Measurements from ENCODE around the gene AFMID. TPM values are rescaled to one million over a fixed set of nuclear protein-coding genes. Genes with fewer than 3 reads are reported as not detected.
A peak's percentile ranks its signal among the peaks of the same experiment; 100 is the strongest.

Gene AFMID
- total and polyA plus RNA-seq, 2 of the 8 experiments (the other 6 are each of a cell fraction or from before 2014, with no cell fraction given): 49.0 to 53.0 TPM

DNA sequence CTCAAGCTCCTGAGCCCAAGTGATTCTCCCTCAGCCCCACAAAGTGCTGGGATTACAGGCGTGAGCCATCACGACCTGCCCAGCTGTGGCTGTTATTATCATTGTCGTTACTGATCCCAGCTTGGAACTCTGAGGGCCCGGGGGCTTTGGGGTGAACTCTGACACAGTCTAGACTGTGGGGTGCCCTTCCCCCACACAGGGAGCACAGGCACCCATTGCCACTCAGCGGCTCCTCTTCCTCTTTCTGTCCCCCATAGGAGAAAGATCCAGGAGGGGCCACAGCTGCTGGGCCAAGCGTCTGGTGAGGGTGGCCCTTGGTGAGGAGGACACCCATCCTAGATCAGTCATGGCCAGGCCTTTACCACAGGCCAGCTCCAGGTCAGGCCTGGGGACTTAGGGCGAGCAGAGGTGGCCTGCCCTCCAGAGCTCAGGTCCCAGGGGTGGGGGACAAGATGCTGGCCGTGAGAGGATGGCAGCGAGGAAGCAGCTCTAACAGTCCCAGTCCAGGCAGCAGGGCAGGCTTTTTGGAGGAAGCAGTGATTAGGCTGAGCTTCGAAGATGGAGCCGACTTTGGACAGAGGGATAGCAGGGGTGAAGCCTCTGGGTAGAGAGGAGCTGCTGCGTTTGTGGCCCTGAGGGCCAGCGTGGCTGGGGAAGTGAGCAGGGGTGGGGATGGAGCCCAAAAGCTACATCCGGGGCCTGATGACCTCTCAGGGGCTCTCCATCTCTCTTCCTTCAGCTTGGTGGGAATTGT lies 69.0 kb downstream of the AFMID start:
- POLR2A ChIA-PET (ENCODE audit: partially characterized antibody): interaction anchor here (1.0 to 4.0 kb wide), 5 partner anchors 11 to 70 kb away, joined by 4 to 23 read pairs (median 5); partner anchors contain the start of genes AFMID and TK1
- no peak overlapping the region for H3K4ac ChIP-seq (replicated peaks; ENCODE audit: insufficient read length, low read depth, low read length)
- no peak overlapping the region for H3K23ac ChIP-seq (ENCODE audit: insufficient read length)
- no peaks in the 10 kb centered on the region for H3K79me2 ChIP-seq (ENCODE audit: control insufficient read depth in 1 of 2, insufficient read depth in 2 of 2, low read length in 2 of 2)
- CTCF ChIA-PET (ENCODE audit: partially characterized antibody): interaction anchor here (0.6 to 3.3 kb wide), 17 partner anchors 8 to 237 kb away, joined by 3 to 15 read pairs (median 4); no protein-coding TSS in a partner anchor
- 90% methylated on average over 14 of the region's 14 CpGs; no CpG with 5 or more reads in 1 of the 2 experiments for WGBS, 2 experiments (ENCODE audit: extremely low coverage in 1 of 2, insufficient coverage in 1 of 2, insufficient read length in 1 of 2, insufficient replicate concordance in 2 of 2, low coverage in 1 of 2, low lambda C conversion rate in 2 of 2, missing lambda C conversion rate in 1 of 2)
- no peak overlapping the region for H2AFZ ChIP-seq (ENCODE audit: low read length)
- DNase-seq (ENCODE audit: low read depth in 1 of 2, low spot score in 2 of 2) (no peak), FAIRE-seq (no peak)
- H3K27me3 ChIP-seq (replicated peaks in 1 of 4; ENCODE audit: control insufficient read depth in 3 of 4, extremely low read depth in 1 of 4, insufficient read depth in 3 of 4, low read length in 3 of 4): no peaks in the 10 kb centered on the region
- H2BK12ac ChIP-seq (ENCODE audit: low read depth, low read length): peak overlapping the region; percentile 80; the same call in 1 of the 2 replicates
- no peak for TF ChIP-seq RBBP5 (IDR thresholded peaks at IDR 0.05; ENCODE audit: borderline replicate concordance, low read depth, low read length)
- TF ChIP-seq POLR2AphosphoS5 (IDR thresholded peaks at IDR 0.05; ENCODE audit: low read depth, low read length): no peak
- TF ChIP-seq SIN3A (conservative IDR thresholded peaks at IDR 0.05 in 1 of 2, IDR thresholded peaks at IDR 0.05 in 1 of 2; ENCODE audit: low read depth in 1 of 2, low read length in 2 of 2): no peak
- no peak for TF ChIP-seq JUND (IDR thresholded peaks at IDR 0.05; ENCODE audit: low read length)
- no peak for TF ChIP-seq SIX5 (IDR thresholded peaks at IDR 0.05; ENCODE audit: low read depth, low read length)
- TF ChIP-seq EGR1 (IDR thresholded peaks at IDR 0.05; ENCODE audit: borderline replicate concordance, low read depth, low read length): no peak
- TF ChIP-seq, protein P1, sequence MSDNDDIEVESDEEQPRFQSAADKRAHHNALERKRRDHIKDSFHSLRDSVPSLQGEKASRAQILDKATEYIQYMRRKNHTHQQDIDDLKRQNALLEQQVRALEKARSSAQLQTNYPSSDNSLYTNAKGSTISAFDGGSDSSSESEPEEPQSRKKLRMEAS (IDR thresholded peaks at IDR 0.05): no peak
- no peak for TF ChIP-seq FOSL1 (IDR thresholded peaks at IDR 0.05; ENCODE audit: insufficient read depth, low read depth, low read length)
- peak overlapping the region; percentile 16; the same call in 1 of the 2 replicates for H4K8ac ChIP-seq (ENCODE audit: extremely low read depth, insufficient read depth, low read length)
- no peak overlapping the region for H3K56ac ChIP-seq (replicated peaks; ENCODE audit: insufficient read length, low read depth, low read length)
- no peak overlapping the region for H3K27ac ChIP-seq (ENCODE audit: low read depth, low read length)
- no peak overlapping the region for H2BK120ac ChIP-seq (replicated peaks; ENCODE audit: low read depth, low read length)
- peak overlapping the region; percentile 15; the same call in 1 of the 2 replicates for H2BK5ac ChIP-seq (ENCODE audit: low read depth, low read length)
- no peak overlapping the region for H3K9ac ChIP-seq (replicated peaks in 1 of 4; ENCODE audit: extremely low read depth in 1 of 4, low read depth in 3 of 4, low read length in 3 of 4)
- no peak overlapping the region for H3K4me3 ChIP-seq (ENCODE audit: extremely low read depth in 1 of 4, insufficient read depth in 2 of 4, low read depth in 3 of 4, low read length in 4 of 4)
- no peak overlapping the region for H3K4me2 ChIP-seq (ENCODE audit: insufficient read depth in 1 of 2, low read depth in 2 of 2, low read length in 2 of 2)
- 0 out of 2 replicates have a peak overlapping the region, but pooled peaks have one; percentile 3 for H2BK15ac ChIP-seq (ENCODE audit: low read length)
- H2AK5ac ChIP-seq (ENCODE audit: low read depth, low read length): peak overlapping the region; percentile 11; the same call in 1 of the 2 replicates
- peaks cover 0 to 31% (median 25%) of the 10 kb centered on the region in 4 experiments; a peak in 6 of 7 replicates for H3K4me1 ChIP-seq (replicated peaks in 1 of 4; ENCODE audit: control insufficient read depth in 3 of 4, insufficient read depth in 4 of 4, low read length in 3 of 4)
- H4K5ac ChIP-seq (ENCODE audit: insufficient read length, low read depth, low read length): peak overlapping the region; percentile 31
- H3K14ac ChIP-seq (ENCODE audit: insufficient read length): no peak overlapping the region
- H3K79me1 ChIP-seq (ENCODE audit: low read depth, low read length): no peaks in the 10 kb centered on the region
- H4K20me1 ChIP-seq (replicated peaks in 1 of 2; ENCODE audit: control insufficient read depth in 1 of 2, insufficient read depth in 2 of 2, low read length in 2 of 2): peaks cover 0 to 2% of the 10 kb centered on the region in 2 experiments
- H4K91ac ChIP-seq (replicated peaks; ENCODE audit: insufficient read length, low read length): peak overlapping the region; percentile 77
- H2BK20ac ChIP-seq (ENCODE audit: low read length): peak overlapping the region; percentile 23; the same call in 1 of the 2 replicates
- no peaks in the 10 kb centered on the region for H3K36me3 ChIP-seq (ENCODE audit: control insufficient read depth in 2 of 4, insufficient read depth in 4 of 4, low read length in 3 of 4)
- peaks cover 4% of the 10 kb centered on the region; the same call in 1 of the 2 replicates for H3K23me2 ChIP-seq (ENCODE audit: low read depth, low read length)
- H3K9me3 ChIP-seq (ENCODE audit: insufficient read depth in 2 of 2, low read depth in 1 of 2, low read length in 1 of 2): no peaks in the 10 kb centered on the region
- peak overlapping the region; percentile 4; the same call in 1 of the 2 replicates for H3K18ac ChIP-seq (ENCODE audit: extremely low read depth, low read length)

Measured in H1 (cell line).